Measurements from ENCODE around the gene RHO. TPM values are rescaled to one million over a fixed set of nuclear protein-coding genes. Genes with fewer than 3 reads are reported as not detected.
"Not testable (repeated sequence)": the region's sequence is repeated elsewhere in the genome, so short reads cannot be mapped to it uniquely, and the experiment has no call there.

Gene RHO
- total RNA-seq, 1 donor from 2014 or later: not detected

- H3K4me3 Mint-ChIP-seq (ENCODE audit: unreplicated experiment): no peak overlapping the region
- H3K9me3 Mint-ChIP-seq (ENCODE audit: low read depth): no peaks in the 10 kb centered on the region
- H3K36me3 Mint-ChIP-seq (ENCODE audit: low read depth): peaks cover 24% of the 10 kb centered on the region
- H3K27ac Mint-ChIP-seq (ENCODE audit: unreplicated experiment): no peak overlapping the region
- H3K4me1 Mint-ChIP-seq (ENCODE audit: low read depth): no peaks in the 10 kb centered on the region
- no peak for TF ChIP-seq CTCF (IDR thresholded peaks at IDR 0.05)
- no peaks in the 10 kb centered on the region for H3K27me3 Mint-ChIP-seq (ENCODE audit: low read depth)
- DNase-seq (ENCODE audit: low spot score): peak; percentile 46
These were observed 14.3 kb upstream of the RHO start for GRCh38 chr3:129514110-129514509.

DNA sequence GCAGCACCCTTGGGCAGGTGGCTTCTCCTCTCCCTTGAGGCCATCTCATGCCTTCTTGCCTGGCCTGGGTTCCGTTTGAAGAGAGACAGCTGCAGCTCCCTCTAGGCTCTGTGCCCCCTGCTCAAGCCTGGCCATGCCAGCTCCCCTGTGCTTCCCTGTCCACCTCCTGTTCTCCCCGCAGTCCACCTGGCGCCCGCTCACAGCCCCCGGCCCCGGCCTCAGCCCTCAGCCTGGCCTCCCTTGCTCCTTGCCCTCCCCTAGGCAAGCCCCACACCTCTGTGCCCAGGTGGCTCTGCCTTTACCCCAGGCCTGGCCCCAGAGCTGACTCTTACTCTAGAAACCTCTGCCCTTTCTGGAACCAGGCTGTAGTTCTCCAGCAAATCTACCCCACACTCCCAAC lies 13.9 kb upstream of the RHO start:
- H3K36me3 Mint-ChIP-seq (ENCODE audit: low read depth): peaks cover 23% of the 10 kb centered on the region
- no peaks in the 10 kb centered on the region for H3K4me1 Mint-ChIP-seq (ENCODE audit: low read depth)
- H3K27me3 Mint-ChIP-seq (ENCODE audit: low read depth): no peaks in the 10 kb centered on the region
- DNase-seq (ENCODE audit: low spot score): peak; percentile 78
- H3K4me3 Mint-ChIP-seq (ENCODE audit: unreplicated experiment): no peak overlapping the region
- H3K9me3 Mint-ChIP-seq (ENCODE audit: low read depth): no peaks in the 10 kb centered on the region
- TF ChIP-seq CTCF (IDR thresholded peaks at IDR 0.05): no peak
- H3K27ac Mint-ChIP-seq (ENCODE audit: unreplicated experiment): no peak overlapping the region

GRCh38 chr3:129515108-129515820 lies 13.2 kb upstream of the RHO start:
- not testable (repeated sequence) for H3K9me3 Mint-ChIP-seq (ENCODE audit: low read depth); H3K27ac Mint-ChIP-seq (ENCODE audit: unreplicated experiment); H3K4me1 Mint-ChIP-seq (ENCODE audit: low read depth); H3K27me3 Mint-ChIP-seq (ENCODE audit: low read depth); H3K4me3 Mint-ChIP-seq (ENCODE audit: unreplicated experiment)
- H3K36me3 Mint-ChIP-seq (ENCODE audit: low read depth): peaks cover 23% of the 10 kb centered on the region
- DNase-seq (ENCODE audit: low spot score): peak; percentile 51

DNA sequence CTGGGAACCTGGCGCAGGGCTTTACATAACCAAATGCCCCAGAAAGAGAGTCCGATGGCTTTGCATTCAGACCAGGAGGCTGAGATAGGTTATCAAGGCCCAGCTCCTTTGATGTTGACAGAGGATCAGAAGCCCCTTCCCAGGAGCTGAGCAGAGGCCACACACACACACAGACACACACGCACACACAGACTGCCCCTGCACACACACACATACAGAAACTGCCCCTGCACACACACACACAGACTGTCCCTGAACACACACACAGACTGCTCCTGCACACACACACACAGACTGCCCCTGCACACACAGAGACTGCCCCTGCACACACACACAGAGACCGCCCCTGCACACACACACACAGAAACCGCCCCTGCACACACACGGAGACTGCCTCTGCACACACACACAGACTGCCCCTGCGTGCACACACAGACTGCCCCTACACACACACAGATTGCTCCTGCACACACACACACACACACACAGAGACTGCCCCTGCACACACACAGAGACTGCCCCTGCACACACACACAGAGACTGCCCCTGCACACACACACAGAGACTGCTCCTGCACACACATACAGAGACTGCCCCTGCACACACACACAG lies 12.5 kb upstream of the RHO start:
- not testable (repeated sequence) for H3K27me3 Mint-ChIP-seq (ENCODE audit: low read depth); H3K27ac Mint-ChIP-seq (ENCODE audit: unreplicated experiment); H3K9me3 Mint-ChIP-seq (ENCODE audit: low read depth); H3K4me3 Mint-ChIP-seq (ENCODE audit: unreplicated experiment); H3K4me1 Mint-ChIP-seq (ENCODE audit: low read depth)
- peaks cover 21% of the 10 kb centered on the region for H3K36me3 Mint-ChIP-seq (ENCODE audit: low read depth)
- peak; percentile 42 for DNase-seq (ENCODE audit: low spot score)

DNA sequence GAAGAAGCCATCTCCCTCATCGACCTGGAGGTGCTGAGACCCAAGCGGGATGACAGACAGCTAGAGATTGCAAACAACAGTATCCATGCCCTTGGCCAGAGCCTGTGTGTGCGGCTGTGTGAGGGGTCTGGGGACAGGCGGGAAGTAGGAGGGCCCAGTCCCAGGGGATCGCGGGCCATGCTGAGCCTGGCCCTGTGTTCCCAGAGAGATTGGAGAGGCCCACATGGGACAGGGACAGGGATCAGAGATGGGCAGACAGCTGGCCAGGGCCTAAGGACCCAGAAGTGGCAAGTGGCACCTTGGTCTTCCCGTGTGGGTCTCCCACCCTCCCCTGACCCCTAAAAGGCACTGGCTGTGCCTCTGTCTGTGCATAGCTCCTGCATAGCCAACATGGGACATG lies 10.9 kb upstream of the RHO start:
- Mint-ChIP-seq H3K36me3 (ENCODE audit: low read depth) (peaks cover 18% of the 10 kb centered on the region), H3K4me3 (ENCODE audit: unreplicated experiment) (no peak overlapping the region), H3K27me3 (ENCODE audit: low read depth) (no peaks in the 10 kb centered on the region), H3K9me3 (ENCODE audit: low read depth) (no peaks in the 10 kb centered on the region), H3K27ac (ENCODE audit: unreplicated experiment) (no peak overlapping the region), H3K4me1 (ENCODE audit: low read depth) (peaks cover 3% of the 10 kb centered on the region)
- no peak for DNase-seq (ENCODE audit: low spot score)
- no peak for TF ChIP-seq CTCF (IDR thresholded peaks at IDR 0.05)

DNA sequence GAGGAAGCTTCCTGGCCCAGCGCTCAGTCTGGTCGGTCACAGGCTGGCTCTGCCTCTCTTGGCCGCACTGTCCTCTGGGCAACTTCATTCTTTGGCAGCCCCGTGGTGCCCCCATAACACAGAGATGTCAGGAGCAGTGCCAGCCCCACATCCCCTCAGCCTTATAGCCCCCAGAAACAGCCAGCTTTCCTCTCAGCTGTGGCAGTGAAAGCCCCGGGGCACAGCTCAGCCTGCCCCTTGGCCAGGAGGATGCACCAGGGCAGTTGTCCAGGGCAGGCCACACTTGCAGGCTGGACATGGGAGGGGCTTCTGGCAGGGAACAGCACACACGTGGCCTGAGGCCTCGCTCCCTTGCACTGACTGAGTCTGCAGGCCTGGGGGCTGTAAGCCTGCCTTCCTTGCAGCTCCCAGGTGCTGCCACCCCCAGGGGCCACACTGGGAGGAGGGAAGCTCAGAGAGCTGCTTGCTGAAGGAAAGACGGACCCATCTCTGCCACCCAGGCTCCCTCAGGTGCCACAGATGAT lies 10.3 kb upstream of the RHO start:
- Mint-ChIP-seq H3K36me3 (ENCODE audit: low read depth) (peaks cover 15% of the 10 kb centered on the region), H3K9me3 (ENCODE audit: low read depth) (no peaks in the 10 kb centered on the region), H3K4me1 (ENCODE audit: low read depth) (peaks cover 3% of the 10 kb centered on the region), H3K27me3 (ENCODE audit: low read depth) (no peaks in the 10 kb centered on the region), H3K27ac (ENCODE audit: unreplicated experiment) (no peak overlapping the region), H3K4me3 (ENCODE audit: unreplicated experiment) (no peak overlapping the region)
- TF ChIP-seq CTCF (IDR thresholded peaks at IDR 0.05): no peak
- no peak for DNase-seq (ENCODE audit: low spot score)
